H4 (cell line): Measurements from ENCODE around the gene UGT2B7. TPM values are rescaled to one million over a fixed set of nuclear protein-coding genes. Genes with fewer than 3 reads are reported as not detected.

Experiments
- DNase-seq: peaks from one replicate; pipeline ENCODE4 v3.0.0-alpha.2; 2015; ENCODE audit warnings: low spot score
- total RNA-seq: library from RNA; depleted of rRNA; stranded (reverse); fragments of >200 nt; shearing (Covaris generic); gene quantifications from 2 replicates; pipeline ENCODE4 v1.2.3, GENCODE V29; 2014; rRNA removed

The UGT2B7 gene
- total RNA-seq, 1 experiment from 2014 or later, result 0.08 TPM

GRCh38 chr4:69156913-69157312, 60.6 kb downstream of the UGT2B7 start:
- peak; percentile 6 for DNase-seq

Other genes with a start within 250 kb of the UGT2B7 start
- not detected in 2 replicates for gene UGT2A3, start 144.7 kb upstream of the UGT2B7 start, total RNA-seq
- gene UGT2B11, start 118.3 kb downstream of the UGT2B7 start, total RNA-seq, result not detected in 2 replicates
- not detected in 2 replicates for gene UGT2B28, start 184.0 kb downstream of the UGT2B7 start, total RNA-seq